GM18502 (cell line): ENCODE measurements around the gene SALL4.
"Not testable (repeated sequence)": the region's sequence is repeated elsewhere in the genome, so short reads cannot be mapped to it uniquely, and the experiment has no call there.

Experiments used
- ATAC-seq: cut with Tn5 transposase; IDR thresholded peaks from one replicate; pipeline ENCODE4 v1.9.1; 2021; ENCODE audit warnings: mild to moderate bottlenecking; ENCODE audit not compliant: unreplicated experiment, poor library complexity

The SALL4 gene

GRCh38 chr20:51740308-51740707 lies 62.0 kb downstream of the SALL4 start:
- ATAC-seq: not testable (repeated sequence)

GRCh38 chr20:51739722-51740249 lies 62.5 kb downstream of the SALL4 start:
- no peak for ATAC-seq

- no peak for ATAC-seq
Observed at GRCh38 chr20:51738877-51739447, 63.4 kb downstream of the SALL4 start.

DNA sequence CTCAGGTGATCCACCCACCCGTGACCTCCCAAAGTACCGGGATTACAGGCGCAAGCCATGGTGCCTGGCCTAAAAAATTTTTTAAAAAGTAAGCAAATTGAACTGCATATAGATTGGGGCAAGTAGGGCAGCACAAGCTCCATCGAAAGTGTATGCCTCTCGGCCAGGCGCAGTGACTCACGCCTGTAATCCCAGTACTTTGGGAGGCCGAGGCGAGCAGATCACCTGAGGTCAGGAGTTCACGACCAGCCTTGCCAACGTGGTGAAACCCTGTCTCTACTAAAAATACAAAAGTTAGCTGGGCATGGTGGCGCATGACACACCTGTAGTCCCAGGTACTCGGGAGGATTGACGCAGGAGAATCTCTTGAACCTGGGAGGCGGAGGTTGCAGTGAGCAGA lies 64.1 kb downstream of the SALL4 start:
- ATAC-seq: not testable (repeated sequence)

GRCh38 chr20:51736947-51737346 lies 65.4 kb downstream of the SALL4 start:
- ATAC-seq: no peak

DNA sequence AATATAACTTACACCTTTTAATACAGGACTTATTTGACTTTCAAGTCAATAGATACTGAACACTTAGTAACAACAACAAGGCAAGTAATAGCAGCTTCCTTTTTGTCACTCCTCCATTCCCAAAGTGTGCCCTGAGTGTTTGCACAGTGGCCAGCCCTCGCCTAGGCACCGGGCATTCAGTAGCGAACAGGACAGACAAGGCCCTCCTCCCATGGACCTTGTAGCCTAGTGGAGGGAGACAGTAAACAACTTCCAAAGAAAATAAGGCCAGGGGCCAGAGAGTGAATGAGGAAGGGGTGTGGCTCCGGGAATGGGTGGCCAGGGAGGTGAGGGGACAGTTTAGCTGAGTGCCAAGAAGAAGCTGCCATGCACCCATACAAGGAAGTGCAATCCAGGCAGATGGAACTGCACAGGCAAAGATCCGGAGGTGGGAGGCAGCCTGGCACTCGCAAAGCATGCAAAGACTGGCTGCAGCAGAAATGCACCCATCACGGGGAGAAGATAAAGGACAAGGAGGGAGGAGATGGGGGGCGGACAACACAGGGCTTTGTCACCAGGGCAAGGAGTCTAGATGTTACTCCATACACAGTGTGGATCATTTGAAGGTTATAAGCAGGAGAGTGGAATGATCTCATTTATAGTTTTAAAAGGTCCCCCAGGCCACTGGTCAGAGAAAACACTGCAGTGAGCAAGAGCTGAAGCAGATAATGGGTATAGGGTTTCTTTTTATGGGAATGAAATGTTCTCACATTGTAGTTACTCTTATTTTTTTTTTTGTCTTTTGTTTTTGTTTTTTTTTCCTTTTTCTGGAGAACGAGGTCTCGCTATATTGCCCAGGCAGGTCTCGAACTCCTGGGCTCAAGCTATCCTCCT lies 66.4 kb downstream of the SALL4 start:
- no peak for ATAC-seq

GRCh38 chr20:51734876-51735720 lies 67.2 kb downstream of the SALL4 start:
- no peak for ATAC-seq

DNA sequence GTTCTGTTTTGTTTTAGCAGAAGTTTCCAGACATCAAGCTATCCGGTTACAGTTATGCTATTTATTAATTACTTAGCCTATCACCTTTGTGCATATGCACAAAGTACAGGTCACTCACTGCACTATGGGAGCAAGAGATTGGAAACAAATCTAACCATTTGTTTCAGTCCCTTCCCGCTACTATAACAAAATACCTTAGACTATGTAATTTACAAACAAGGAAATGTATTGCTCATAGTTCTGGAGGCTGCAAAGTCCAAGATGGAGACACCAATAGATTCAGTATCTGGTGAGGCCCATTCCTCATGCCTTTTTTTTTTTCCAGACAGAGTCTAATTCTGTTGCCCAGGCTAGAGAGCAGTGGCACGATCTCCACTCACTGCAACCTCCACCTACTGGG lies 69.3 kb downstream of the SALL4 start:
- ATAC-seq: no peak
